Stimulated activated CD4-positive, alpha-beta T cell treated with anti-CD3 and anti-CD28 coated beads, Interleukin-2, amount 100 ng/mL, for 4 hours (primary cell): ENCODE data around the gene RCVRN.

Experiments used
- DNase-seq: peaks from one replicate; pipeline ENCODE4 v3.0.0-alpha.2; 2020; ENCODE audit warnings: low read depth

RCVRN gene

DNA sequence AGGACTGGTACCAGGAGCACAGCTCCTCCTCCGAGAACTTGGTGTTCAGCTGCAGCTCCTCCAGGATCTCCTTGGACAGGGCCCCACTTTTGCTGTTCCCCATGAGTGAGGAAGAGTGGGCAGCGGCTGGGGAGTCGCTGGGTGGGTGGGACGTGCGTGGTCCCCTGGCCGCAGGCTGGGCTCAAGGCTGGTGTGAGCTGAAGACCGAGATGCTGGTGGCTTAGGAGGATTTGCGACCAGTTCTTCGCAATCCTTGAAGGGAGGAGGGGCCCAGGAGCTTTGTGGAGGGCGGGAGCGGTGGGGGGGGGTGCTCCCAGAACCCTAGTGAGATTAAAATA is at the start of gene RCVRN:
Gene RCVRN (minus strand): TSS at position 194 of the 338 bp plus-strand sequence. CDS start 91 bp downstream, at position 103.
- no peak for DNase-seq

DNA sequence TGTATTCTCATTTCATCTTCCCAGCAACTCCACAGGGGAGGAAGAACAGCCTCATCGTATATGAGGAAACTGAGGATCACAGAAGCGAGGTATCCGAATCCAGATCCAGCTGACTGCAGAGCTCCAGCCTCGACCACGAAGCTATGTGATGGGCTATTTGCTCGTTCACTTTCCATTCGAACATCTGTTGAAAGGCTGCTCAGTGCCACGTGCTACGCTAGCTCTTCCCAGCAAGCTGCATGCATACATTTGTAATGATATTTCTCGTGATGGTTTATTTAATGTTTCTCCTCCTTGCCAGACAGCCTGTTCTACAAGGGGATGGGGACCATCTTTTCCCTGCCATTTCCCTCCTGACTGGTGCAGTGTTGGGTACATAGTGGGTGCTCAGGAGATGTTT is 48.4 kb upstream of the RCVRN start:
- no peak for DNase-seq

DNA sequence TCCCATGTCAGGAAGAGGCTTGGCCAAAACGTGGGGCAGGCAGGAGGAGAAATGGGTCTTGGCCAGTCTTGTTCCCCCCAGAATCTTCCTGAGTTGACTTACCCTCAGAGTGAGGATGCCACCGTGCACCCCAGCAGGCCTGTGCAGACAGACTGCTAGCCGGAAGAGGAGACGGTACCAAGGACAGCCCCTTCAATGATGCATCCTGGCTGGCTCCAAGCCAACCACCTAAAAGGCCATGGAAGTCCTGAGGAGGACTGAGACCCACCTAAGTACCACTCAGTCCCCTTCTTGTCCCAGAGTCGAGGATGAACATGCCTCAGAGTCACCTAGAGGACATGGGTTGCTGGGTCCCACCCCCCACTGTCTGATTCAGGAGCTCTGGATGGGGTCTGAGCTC is 46.7 kb upstream of the RCVRN start:
- DNase-seq: no peak

DNA sequence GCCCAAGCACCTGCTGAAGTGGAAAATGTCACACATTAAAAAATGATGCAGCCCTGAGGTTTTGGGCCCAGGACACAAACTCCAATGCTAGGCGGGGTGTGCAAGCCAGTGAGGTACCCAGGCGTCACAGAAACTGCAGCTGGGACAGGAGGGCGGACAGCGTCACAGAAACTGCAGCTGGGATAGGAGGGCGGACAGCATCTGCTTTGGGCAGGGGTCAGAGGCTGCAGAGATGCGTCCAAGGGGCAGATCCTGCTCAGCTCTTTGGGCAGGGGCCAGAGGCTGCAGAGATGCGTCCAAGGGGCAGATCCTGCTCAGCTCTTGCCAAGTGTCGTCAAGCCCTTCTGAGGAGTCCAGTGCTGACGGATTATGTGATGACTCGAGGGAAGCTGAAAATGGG is 43.9 kb upstream of the RCVRN start:
- no peak for DNase-seq

DNA sequence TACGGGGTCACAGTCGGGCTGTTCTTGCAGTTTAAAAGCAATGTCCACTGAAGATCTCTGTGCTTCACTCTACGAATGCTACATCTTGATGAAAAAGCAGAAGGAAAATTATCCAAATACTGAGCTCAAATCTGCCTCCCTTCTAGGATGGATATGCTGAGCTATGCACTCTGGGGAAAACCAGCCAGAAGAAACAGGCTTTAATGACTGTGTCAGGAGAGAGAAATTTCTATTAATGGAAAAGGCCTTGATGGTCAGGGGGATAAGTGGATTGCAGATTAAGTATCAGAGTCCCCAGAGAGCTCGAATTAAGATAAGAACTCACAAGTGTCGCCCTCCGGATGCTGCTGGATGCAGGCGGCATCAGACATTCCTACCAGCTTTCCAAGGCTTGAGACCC is 39.6 kb upstream of the RCVRN start:
- no peak for DNase-seq

DNA sequence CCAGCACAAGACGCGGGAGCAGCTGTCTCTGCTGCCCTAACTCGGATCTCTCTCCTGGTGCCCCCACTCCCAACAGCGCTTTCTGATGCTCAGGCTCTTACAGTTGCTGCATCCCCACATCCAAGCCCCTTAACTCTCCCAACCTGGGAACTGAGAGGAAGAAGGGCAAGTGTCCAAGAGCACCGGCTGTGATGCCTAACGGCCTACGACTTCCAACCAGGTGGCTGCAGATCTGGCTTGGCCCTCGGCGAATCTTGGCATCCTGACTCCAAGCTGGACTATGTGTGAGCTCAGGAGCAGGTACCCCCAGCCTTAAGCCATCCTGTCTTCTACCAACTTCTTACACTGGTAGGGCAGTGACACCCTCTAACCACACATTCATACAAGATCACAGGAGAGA is 38.3 kb upstream of the RCVRN start:
- no peak for DNase-seq

DNA sequence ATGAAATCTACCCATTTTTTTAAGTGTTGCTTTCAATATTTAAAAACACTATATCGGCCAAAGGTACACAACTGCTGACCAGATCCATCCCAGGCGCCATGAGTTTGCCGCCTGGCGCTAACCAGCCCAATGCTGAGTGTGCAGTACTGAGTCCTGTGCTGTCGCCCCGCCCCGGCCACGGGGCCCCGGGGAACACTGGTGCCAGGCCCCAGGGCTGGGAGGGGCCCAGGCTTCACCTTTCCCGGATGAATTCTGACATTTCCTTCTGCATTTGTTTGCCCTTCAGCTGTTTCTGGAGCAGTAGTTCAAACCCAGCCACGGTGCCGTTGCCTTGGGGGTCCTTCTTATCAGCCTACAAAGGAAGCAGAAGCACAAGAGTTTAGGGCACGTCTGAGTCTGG is 37.8 kb upstream of the RCVRN start:
- no peak for DNase-seq

DNA sequence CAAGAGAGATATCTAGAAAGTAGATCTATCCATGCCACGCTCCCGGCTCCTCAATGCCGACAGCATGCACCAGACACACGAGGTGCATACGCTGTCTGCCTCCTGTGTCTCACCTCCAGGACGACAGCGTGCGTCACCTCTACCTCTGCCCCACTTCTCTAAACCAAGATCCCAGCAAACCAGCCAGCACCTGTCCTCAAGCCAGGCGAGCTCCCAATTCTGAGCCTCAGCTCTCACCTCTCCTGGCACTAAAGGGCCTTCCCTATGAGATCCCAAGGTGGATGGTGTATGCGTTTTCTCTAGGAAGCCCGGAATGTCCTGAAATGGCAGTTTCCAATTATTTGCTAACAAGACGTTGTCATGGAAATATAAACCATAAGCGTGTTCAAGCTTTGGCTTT is 36.2 kb upstream of the RCVRN start:
- DNase-seq: no peak

DNA sequence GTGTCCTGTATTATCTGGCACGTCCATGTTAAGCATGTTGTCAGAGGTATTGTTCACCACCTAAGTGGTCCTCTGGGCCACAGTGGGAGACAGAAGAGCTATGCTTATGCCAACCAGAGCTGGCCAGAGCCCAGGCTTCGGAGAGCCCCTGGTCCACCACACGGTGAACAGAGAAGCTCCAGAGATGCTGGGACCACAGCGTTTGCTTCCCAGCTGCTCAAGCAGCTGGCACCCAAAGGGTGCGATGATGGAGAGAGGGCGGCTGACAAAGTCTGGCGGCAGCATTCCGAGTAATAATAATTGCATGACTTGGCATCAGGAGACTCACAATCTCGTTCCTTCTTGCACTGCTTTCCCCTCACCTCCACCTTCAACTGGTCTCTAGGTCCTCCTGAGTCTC is 35.8 kb upstream of the RCVRN start:
- no peak for DNase-seq

DNA sequence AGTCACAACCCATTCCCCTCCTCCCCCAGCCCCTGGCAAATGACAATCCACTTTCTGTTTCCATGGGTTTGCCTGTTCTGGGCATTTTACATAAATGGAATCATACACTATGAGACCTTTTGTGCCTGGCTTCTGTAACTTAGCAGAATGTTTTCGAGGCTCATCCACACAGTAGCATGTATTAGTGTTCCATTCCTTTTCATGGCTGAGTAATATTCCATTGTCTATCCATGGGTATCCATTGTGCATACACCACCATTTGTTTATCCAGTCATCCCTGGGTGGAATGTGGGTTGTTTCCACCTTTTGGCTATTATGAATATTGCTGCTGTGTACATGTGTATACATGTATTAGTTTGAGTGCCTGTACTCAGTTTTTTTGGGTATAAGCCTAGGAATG is 33.7 kb upstream of the RCVRN start:
- DNase-seq: no peak

DNA sequence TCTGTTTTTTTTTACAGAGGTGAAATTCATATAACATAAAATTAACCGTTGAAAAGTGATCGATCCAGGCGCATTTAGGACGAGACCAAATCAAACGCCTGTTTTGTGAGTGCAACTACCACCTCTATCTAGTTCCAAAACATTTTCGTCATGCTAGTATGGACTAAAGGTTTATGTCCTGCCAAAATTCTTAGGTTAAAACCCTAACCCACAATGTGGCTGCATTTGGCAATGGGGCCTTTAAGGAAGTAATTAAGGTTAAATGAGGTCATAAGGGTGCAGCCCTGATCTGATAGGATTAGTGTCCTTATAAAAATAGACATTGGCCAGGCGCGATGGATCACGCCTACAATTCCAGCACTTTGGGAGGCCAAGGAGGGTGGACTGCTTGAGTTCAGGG is 32.8 kb upstream of the RCVRN start:
- no peak for DNase-seq

DNA sequence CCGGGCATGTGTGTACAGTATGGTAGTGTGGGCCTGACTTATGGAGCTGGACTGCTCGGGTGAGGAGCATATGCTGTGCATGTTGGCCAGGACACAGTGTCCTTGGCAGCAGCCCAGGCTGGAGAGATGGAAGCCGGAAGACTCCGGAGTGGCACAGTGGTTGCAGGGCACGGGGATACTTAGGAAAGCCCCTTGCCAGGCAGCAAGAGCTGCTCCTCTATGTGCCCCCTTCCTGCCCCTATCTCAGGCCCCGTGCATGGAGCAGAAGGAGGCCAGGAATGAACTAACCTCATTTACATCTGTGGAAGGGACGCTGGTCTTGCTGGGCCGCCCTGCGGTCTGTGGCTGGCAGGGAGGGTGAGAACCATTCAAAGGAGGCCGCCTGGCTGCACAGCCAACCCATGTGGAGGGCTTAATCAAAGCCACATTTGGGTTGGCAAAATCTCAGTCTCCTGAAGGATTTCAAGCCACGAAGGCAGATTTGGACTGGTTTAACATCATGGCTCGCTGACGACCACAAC is 32.2 kb upstream of the RCVRN start:
- DNase-seq: no peak

DNA sequence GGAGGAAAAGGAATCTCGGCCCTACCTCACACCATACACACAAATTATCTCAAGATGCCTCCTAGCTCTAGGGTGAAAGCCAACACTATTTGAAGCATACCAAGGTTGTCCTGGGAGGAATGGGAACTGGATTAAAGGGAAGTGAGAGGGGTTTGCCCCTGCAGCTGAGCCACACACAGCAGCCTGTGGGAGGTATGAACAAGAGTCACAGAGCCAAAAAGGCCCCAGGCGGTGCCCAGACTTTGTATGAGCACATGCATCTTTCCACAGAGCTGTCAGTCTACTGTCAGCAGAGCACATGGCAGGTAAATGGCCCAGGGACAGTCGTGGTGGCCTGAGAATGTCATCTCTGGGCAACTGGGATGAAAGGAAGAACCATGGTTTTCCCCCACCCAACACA is 31.0 kb upstream of the RCVRN start:
- DNase-seq: no peak

DNA sequence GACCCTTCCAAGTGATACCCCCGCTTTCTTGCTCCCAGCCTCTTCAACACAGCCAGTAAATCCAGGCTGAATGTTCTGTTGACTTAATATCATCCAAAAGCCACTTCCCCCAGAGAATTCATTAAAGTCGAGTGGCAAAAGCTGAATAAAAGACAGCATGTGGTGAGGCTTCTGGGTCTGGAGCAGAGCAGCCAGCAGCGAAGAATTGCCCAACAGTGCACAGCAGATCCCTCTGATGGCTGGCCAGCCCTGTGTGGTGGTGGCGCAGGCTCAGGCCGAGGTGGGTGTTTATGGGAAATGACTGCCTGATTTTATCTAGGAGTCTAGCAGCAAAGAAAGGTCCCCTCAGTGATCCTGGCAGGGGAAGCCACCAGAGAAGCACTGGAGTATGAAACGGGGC is 30.3 kb upstream of the RCVRN start:
- DNase-seq: no peak

DNA sequence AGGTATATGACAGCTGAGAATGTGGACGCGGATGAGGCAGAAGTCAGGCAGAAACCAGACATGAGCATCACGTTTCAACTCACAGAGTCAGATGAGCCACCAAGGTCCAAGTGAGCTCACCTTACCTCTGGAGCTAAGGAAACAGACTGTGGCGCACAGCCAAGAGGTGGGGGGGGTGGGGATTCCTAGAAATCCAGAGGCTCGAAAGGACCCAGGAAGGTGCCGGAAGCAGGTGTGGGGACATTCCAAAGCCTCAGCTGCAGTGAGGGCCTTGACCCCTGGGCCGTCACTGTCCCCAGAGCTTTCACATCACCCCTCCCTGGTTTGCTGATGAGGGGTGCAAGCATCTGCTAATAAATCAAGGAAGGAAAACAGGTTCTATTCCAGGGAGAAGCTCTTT is 29.3 kb upstream of the RCVRN start:
- no peak for DNase-seq

DNA sequence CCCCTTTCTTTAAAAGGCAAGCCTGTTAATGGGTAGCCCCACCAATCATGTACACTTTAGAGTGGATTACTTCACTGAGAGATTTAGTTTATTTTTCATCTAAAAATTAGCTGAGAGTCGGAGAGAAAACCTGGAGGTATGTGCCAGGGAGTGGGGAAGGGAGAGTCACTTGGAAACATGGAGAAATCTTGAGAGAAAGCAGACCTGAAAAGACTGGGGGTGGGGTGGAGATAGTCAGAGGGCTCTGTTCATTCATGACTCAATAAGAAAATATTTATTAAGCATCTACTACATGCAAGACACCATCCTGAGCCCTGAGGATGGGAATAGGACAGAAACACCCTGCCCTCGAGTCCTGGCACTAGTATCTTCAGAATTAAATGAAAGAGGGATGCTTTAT is 27.4 kb upstream of the RCVRN start:
- DNase-seq: no peak

DNA sequence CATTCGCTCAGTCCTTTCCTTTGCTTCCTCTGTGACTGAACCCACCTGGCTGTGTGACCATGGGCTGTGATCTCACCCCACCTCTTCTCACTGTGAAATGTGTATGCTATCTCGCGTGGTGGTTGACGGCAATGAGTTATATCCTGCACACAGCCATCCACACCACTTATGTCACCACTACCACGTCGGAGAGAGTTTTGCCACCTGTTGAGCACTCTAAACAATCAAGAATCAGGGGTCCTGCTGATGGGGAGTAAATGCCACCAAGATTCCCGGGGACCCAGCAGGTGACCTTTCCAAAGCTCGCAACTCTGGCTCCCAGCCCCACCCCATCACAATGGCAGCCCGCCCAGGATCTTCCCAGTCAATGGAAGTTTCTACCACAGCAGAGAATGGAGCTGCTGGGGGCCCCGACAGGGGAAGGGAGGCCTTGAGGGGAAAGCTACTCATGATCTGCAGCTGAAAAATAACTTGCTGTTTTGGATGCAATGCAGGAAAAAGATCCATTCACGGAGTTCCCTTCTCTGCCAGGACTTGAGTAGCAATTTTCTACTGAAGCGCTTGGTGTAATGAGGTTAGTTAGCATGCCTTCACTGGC is 26.2 kb upstream of the RCVRN start:
- no peak for DNase-seq

DNA sequence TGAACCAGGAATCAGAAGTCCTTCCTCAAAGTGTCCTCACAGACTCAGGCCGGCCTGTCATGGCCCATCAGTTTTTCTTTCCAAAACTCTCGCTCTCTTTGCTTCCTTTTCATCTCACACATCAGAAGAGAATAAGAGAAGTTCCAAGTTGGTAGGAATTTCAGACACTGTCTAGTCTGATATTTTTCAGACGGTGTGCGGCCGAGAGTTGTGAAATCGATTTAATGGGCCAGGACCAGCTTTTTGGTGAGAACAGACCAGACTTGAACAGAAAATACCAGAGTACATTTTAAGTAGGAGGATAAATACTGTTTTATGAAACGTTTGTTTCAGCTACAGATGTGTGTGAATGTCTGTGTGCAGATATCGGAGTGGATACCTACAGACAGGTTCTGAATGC is 24.8 kb upstream of the RCVRN start:
- DNase-seq: no peak

DNA sequence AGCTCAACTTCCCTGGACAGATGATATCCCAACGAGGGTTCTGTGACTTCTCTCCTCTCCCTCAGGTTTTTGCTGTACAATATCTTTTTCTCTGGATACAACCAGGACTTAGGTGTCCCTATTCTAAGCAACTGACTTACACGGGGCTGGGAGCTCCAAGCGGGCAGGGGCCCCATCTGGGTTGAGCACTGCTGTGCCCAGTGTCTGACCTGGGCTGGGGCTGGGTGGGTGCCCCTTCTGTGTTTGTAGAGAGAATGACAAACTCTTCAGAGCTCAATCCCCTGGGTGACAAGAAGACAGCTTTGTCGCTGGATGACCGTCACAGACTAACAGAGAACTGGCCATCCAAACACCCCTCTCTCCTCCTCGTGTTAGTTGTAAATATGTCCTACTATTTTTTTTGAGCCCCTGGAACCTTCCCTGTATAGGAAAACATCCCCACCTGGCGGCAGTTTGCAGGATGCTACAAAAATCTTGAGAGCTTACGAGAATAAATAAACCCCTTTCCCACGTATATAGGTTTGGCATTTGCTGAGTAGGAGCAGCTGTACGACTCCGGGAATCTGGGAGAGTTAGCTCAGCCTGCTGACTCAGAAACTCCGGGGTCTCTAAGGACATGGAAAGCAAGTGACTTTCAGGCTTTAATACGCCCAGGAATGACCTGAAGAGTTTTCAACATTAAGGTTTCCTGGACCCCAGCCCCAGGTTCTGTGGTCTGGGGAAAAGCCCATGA is 23.7 kb upstream of the RCVRN start:
- DNase-seq: no peak

DNA sequence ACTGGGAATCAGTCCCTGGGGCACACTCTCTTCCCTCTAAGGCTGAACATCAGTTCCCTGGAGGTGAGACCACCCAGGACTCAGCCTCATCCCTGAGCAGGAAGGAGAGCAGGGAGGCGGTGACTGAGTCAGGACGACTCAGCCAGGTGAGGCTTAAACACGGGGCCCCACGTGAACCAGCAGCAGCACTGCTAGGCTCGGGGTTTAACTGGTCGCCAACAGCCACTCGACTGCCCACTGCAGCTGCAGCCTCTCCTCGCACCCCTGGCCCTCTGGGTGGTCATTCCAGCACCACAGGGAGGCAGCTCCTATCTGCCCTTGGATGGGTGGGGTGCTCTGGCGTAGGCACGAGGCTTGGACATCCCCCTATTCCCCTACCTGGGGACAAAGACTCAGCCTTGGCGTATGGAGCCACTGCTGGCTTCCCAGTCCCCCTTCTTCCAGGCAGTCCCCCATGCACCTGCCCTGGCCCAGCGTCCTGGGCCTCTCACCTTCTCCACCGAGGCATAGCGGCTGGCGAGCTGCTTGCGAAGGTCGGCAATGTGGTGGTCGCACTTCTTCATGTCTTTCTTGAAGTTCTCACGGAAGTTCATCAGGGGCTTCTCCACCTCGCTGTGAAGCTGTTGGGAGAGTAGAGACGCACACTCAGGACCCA is 21.2 kb upstream of the RCVRN start:
- no peak for DNase-seq

DNA sequence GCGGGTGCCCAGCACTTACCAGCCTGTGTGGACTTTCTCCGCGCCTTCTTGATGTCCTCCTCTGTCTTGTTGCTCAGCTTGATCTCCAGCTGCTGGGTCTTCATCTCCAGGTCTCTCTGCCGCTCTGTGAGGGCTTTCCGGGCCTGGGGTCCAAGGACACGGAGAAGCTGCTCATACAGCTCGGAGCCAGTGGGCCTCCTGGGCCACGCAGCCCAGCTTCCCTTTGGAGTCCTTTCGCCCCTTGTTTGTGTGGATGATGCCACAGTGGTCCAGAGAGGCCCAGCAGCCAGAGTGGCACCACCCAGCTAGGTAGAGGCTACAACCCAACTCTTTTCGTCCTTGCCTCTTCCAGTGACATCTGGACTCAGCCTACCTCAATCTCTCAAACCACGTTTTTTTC is 20.4 kb upstream of the RCVRN start:
- DNase-seq: no peak

DNA sequence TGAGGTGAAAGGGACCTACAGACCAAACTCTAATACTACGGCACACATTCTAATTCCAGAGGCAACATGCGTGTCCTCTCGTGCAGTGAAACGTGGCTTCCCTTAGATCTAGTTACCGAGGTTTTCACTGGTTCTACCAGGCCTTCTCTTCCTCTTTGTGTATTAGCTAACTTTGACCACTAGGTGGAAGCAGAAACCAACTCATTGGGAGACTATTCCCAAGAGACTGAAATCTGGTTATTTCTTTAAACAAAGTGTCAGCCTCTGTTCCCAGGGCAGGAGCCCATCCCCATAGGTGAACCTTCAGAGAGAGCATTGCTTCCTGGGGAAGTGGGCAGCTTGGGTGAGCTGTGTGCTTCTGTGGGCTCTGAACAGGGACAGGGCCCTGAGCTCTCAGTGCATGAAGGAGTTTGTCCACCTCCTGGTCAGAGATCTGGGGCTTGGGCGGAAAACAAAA is 19.7 kb upstream of the RCVRN start:
- no peak for DNase-seq

DNA sequence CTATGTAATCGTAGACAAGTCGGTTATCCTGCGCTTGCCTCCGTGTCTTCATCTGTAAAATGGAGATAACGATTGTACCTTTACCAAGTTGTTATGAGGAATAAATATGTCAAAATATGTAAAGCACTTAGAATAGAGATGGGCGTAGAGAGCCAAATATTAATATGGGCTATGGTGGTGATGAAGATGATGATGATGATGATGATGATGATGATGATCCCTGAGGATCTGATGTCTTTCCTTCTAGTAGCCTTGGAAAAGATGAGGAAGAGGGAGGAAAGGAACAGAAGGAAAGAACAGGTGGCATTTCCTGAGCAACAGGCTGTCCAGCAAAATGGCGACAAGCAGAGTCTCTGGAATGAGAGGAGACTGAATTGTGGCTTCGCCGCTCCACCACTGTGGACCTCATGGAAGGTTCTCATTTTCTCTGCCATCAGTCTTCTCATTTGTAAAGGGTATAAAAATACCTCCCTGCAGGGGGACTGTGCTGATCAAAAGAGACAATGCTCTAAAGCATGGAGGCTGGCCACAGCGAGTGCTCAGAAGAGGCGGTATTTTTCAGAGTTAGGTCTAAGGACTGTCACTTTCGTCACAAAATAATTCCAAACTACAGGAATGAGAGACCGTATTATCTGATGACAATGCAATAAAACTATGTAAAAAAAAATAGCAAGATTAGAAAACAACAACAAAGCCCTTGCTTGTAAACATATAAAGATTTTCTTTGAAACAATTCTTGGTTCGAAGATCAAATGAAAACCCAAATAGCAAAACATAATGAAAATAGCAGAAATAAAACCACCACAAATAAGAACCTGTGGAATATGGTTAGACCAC is 17.2 kb upstream of the RCVRN start:
- DNase-seq: no peak
